ENCODE results near the gene CANT1. TPM values are rescaled to one million over a fixed set of nuclear protein-coding genes. Genes with fewer than 3 reads are reported as not detected.
A peak's percentile ranks its signal among the peaks of the same experiment; 100 is the strongest.
"Not testable (repeated sequence)": the region's sequence is repeated elsewhere in the genome, so short reads cannot be mapped to it uniquely, and the experiment has no call there.

The CANT1 gene
- total RNA-seq, 2 donors from 2014 or later, result 302 to 322 TPM

GRCh38 chr17:78961571-78961970 is 48.0 kb downstream of the CANT1 start:
- DNase-seq (no peak), ATAC-seq (no peak)
- intact Hi-C loops (cut with DNase I, micrococcal nuclease), result loop anchor here in 1 of 2 donors (10.0 kb wide), 1 partner anchor 87 kb away; no protein-coding TSS in a partner anchor

- DNase-seq (no peak), ATAC-seq (peak; percentile 58)
- intact Hi-C loops (cut with DNase I, micrococcal nuclease), result loop anchor here in 1 of 2 donors (10.0 kb wide), 1 partner anchor 86 kb away; no protein-coding TSS in a partner anchor
Observed at GRCh38 chr17:78960928-78961327, 48.6 kb downstream of the CANT1 start.

- ATAC-seq (no peak), DNase-seq (no peak)
- intact Hi-C loops (cut with DNase I, micrococcal nuclease), result loop anchor here in 1 of 2 donors (10.0 kb wide), 1 partner anchor 85 kb away; no protein-coding TSS in a partner anchor
Observed at GRCh38 chr17:78959803-78960202, 49.8 kb downstream of the CANT1 start.

GRCh38 chr17:78958641-78959127 is 50.9 kb downstream of the CANT1 start:
- intact Hi-C loops (cut with DNase I, micrococcal nuclease), result no loop called here
- ATAC-seq (peak; percentile 26), DNase-seq (no peak)

- ATAC-seq (no peak), DNase-seq (no peak)
Observed at GRCh38 chr17:78957128-78957527, 52.4 kb downstream of the CANT1 start.

GRCh38 chr17:78956254-78956653 is 53.3 kb downstream of the CANT1 start:
- ATAC-seq (no peak), DNase-seq (no peak)
- intact Hi-C loops (cut with DNase I, micrococcal nuclease), result no loop called here

More at GRCh38 chr17:78957128-78957527, 52.4 kb downstream of the CANT1 start:
- intact Hi-C loops (cut with DNase I, micrococcal nuclease), result no loop called here

- intact Hi-C loops (cut with DNase I, micrococcal nuclease), result no loop called here
- no peak for DNase-seq
- no peak for ATAC-seq
Observed at GRCh38 chr17:78954684-78955083, 54.9 kb downstream of the CANT1 start.

GRCh38 chr17:78953356-78954350 is 55.9 kb downstream of the CANT1 start:
- DNase-seq, result no peak
- intact Hi-C loops (cut with DNase I, micrococcal nuclease), result no loop called here
- no peak for ATAC-seq

- ATAC-seq, result no peak
- DNase-seq, result no peak
- intact Hi-C loops (cut with DNase I, micrococcal nuclease), result no loop called here
Observed at GRCh38 chr17:78952706-78953105, 56.9 kb downstream of the CANT1 start.

- intact Hi-C loops (cut with DNase I, micrococcal nuclease), result no loop called here
- ATAC-seq, result peak; percentile 46
- DNase-seq, result no peak
Observed at GRCh38 chr17:78951967-78952551, 57.5 kb downstream of the CANT1 start.

GRCh38 chr17:78950870-78951269 is 58.7 kb downstream of the CANT1 start:
- ATAC-seq, result no peak

GRCh38 chr17:78947235-78948149 is 62.1 kb downstream of the CANT1 start:
- DNase-seq, result peak in 1 of 2 donors; percentile 55
- peak; percentile 90 for ATAC-seq
- intact Hi-C loops (cut with DNase I, micrococcal nuclease), result no loop called here

More at GRCh38 chr17:78950870-78951269, 58.7 kb downstream of the CANT1 start:
- DNase-seq, result no peak
- intact Hi-C loops (cut with DNase I, micrococcal nuclease), result no loop called here

GRCh38 chr17:78946631-78947030 is 62.9 kb downstream of the CANT1 start:
- no peak for DNase-seq
- intact Hi-C loops (cut with DNase I, micrococcal nuclease), result no loop called here
- no peak for ATAC-seq

GRCh38 chr17:78946131-78946530 is 63.4 kb downstream of the CANT1 start:
- intact Hi-C loops (cut with DNase I, micrococcal nuclease), result no loop called here
- no peak for DNase-seq
- no peak for ATAC-seq

GRCh38 chr17:78945455-78945854 is 64.1 kb downstream of the CANT1 start:
- intact Hi-C loops (cut with DNase I, micrococcal nuclease); DNase-seq; ATAC-seq: not testable (repeated sequence)

GRCh38 chr17:78944956-78945355 is 64.6 kb downstream of the CANT1 start:
- DNase-seq (no peak), ATAC-seq (no peak)
- intact Hi-C loops (cut with DNase I, micrococcal nuclease), result no loop called here

GRCh38 chr17:78944026-78944425 is 65.5 kb downstream of the CANT1 start:
- ATAC-seq, result no peak

More at GRCh38 chr17:78944026-78944425, 65.5 kb downstream of the CANT1 start:
- intact Hi-C loops (cut with DNase I, micrococcal nuclease), result no loop called here
- DNase-seq, result no peak

Measured in left colon (tissue), 2 donors.